Peyer's patch (tissue), 4 donors: ENCODE data around the gene TSPAN9.

Experiments
- CTCF ChIP-seq, 6 experiments: fragments of 450-650 bp in 4 of 6; fragments of 200-600 bp in 2 of 6; sonication (generic) in 1 of 6; IDR thresholded peaks; one replicate each; pipeline ENCODE4 v1.5.1; 2017 to 2019; ENCODE audit warnings: antibody characterized with exemption in 6 of 6, mild to moderate bottlenecking in 3 of 6, moderate library complexity in 1 of 6
- POLR2A ChIP-seq, 2 donors: fragments of 450-650 bp; IDR thresholded peaks; one replicate each; pipeline ENCODE4 v1.5.1; 2017; ENCODE audit warnings: antibody characterized with exemption in 2 of 2, mild to moderate bottlenecking in 2 of 2, moderate library complexity in 2 of 2

GRCh38 chr12:3191450-3191849 is 114.3 kb downstream of the TSPAN9 start:
- TF ChIP-seq CTCF (IDR thresholded peaks at IDR 0.05) = no peak
- no peak for TF ChIP-seq POLR2A (IDR thresholded peaks at IDR 0.05)
